CD4-positive, alpha-beta T cell (primary cell): ENCODE data around the gene SEPTIN1. TPM values are rescaled to one million over a fixed set of nuclear protein-coding genes. Genes with fewer than 3 reads are reported as not detected.

Experiments
- ATAC-seq: fragments of 200-7000 bp; cut with Tn5 transposase; one replicate; pipeline ENCODE4 v1.10.0; 2022; ENCODE audit warnings: mild to moderate bottlenecking; ENCODE audit not compliant: poor library complexity
- CTCF ChIA-PET: fragments of 350-600 bp; sonication (Branson Sonifier 250); formaldehyde crosslinking; loops from one replicate; lab custom pipeline; 2021; ENCODE audit warnings: antibody characterized with exemption, inconsistent platforms; lab: Charles Lee
- POLR2A ChIA-PET: fragments of 350-600 bp; sonication (Branson Sonifier 250); formaldehyde crosslinking; loops from one replicate; lab custom pipeline; 2021; ENCODE audit warnings: antibody characterized with exemption, inconsistent platforms; lab: Charles Lee
- DNase-seq, 14 experiments: peaks; one replicate each; pipeline ENCODE4 v3.0.0-alpha.2; 2013 to 2020; ENCODE audit warnings: mixed read lengths in 2 of 14
- H3K27ac ChIP-seq, 2 donors: one replicate each; pipeline versions ENCODE4 v1.5.1 to v1.7.0; 2013; ENCODE audit warnings: low read length in 2 of 2, low read depth in 1 of 2, mild to moderate bottlenecking in 1 of 2
- H3K27me3 ChIP-seq, 2 experiments: 1 replicate in 1 of 2; 2 replicates in 1 of 2; pipeline versions ENCODE4 v1.6.1 to v1.7.0; 2013; ENCODE audit warnings: low read length in 2 of 2, control low read depth in 1 of 2, mild to moderate bottlenecking in 1 of 2, moderate library complexity in 1 of 2; ENCODE audit not compliant: insufficient read depth in 2 of 2, control insufficient read depth in 1 of 2
- H3K36me3 ChIP-seq: one replicate; pipeline ENCODE4 v1.6.1; 2013; ENCODE audit warnings: low read length, control low read depth; ENCODE audit not compliant: insufficient read depth
- H3K4me1 ChIP-seq: one replicate; pipeline ENCODE4 v1.6.1; 2013; ENCODE audit warnings: low read length, control low read depth; ENCODE audit not compliant: insufficient read depth
- H3K4me3 ChIP-seq: one replicate; pipeline ENCODE4 v1.5.1; 2013; ENCODE audit warnings: mild to moderate bottlenecking, low read length, moderate library complexity
- H3K9me3 ChIP-seq, 2 experiments: 1 replicate in 1 of 2; 2 replicates in 1 of 2; pipeline versions ENCODE4 v1.6.1 to v1.7.0; 2013; ENCODE audit warnings: low read length in 2 of 2, mild to moderate bottlenecking in 2 of 2, control low read depth in 1 of 2, moderate library complexity in 1 of 2; ENCODE audit not compliant: control insufficient read depth in 1 of 2, insufficient read depth in 1 of 2
- H3K27ac Mint-ChIP-seq: one replicate; pipeline ENCODE4 v1.8.0; 2020; ENCODE audit warnings: mixed read lengths
- H3K27me3 Mint-ChIP-seq: one replicate; pipeline ENCODE4 v1.8.0; 2021; ENCODE audit warnings: mixed read lengths
- H3K36me3 Mint-ChIP-seq: one replicate; pipeline ENCODE4 v1.8.0; 2021; ENCODE audit warnings: low read depth, mixed read lengths
- H3K4me1 Mint-ChIP-seq: one replicate; pipeline ENCODE4 v1.8.0; 2021; ENCODE audit warnings: low read depth, mixed read lengths
- H3K4me3 Mint-ChIP-seq: one replicate; pipeline ENCODE4 v1.8.0; 2020; ENCODE audit warnings: mild to moderate bottlenecking, mixed read lengths
- H3K9me3 Mint-ChIP-seq: one replicate; pipeline ENCODE4 v1.8.0; 2020; ENCODE audit warnings: mixed read lengths
- intact Hi-C, 2 experiments: fragments of 100-400 bp; cut with DNase I in 1 of 2; cut with micrococcal nuclease in 1 of 2; formaldehyde crosslinking; loops; one replicate each; pipeline versions ENCODE4 v1.15.1 to v1.9.0; 2023 to 2025; cut with DNase I, micrococcal nuclease
- total RNA-seq, 174 experiments: library from RNA in 2 of 174; stranded (reverse) in 2 of 174; gene quantifications; one replicate each; pipeline ENCODE4 v1.2.3 and lab custom pipeline; 2021 to 2026
- TF ChIP-seq, protein P1 (sequence below): fragments of 200-600 bp; IDR thresholded peaks from one replicate; pipeline ENCODE4 v1.8.0; 2022; ENCODE audit warnings: antibody characterized with exemption, mild to moderate bottlenecking

SEPTIN1 gene
- total RNA-seq, 2 experiments from 2014 or later: 161 to 163 TPM

DNA sequence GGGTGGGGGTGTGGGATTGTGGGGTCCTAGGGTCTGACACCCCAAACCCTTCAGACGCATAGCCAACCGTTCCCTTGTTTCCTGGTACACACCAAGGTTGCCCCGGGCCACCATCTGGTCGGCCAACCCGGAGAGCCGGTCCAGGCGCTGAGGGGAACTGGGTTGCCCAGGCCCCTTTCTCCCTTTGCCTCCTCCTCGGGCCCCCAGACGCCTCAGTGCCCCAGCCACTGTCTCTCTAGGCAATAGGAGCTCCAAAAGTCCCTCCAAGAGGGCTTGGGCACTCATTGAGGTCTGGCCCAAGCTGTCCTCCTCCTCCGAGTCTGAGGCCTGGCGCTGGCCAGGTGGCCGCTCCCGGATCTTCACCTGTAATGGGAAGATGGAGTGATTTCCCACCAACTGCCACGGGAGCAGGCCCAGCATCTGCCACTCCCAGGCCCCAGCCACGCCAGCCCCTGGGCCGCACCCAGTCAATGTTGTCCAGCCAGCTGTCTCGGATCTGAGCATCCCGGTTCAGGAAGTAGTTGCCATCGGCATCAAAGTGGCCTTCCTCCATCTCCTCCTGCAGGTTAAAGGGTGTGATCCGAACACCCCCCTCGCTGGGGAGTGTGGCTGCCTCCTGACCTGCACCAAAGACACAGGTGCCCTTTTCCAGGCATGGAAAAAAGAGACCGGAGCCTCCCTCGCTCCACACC lies 28.8 kb downstream of the SEPTIN1 start:
- no peak for DNase-seq
- Mint-ChIP-seq H3K9me3 (no peaks in the 10 kb centered on the region), H3K4me3 (peak overlapping the region; percentile 91), H3K4me1 (peaks cover 32% of the 10 kb centered on the region), H3K36me3 (peaks cover 72% of the 10 kb centered on the region), H3K27me3 (no peaks in the 10 kb centered on the region), H3K27ac (peak overlapping the region; percentile 89)
- ChIA-PET CTCF (interaction anchor here (2.1 kb wide), 1 partner anchor 56 kb away, joined by 9 read pairs; no protein-coding TSS in a partner anchor), POLR2A (interaction anchor here (1.5 to 4.6 kb wide), 7 partner anchors 17 to 288 kb away, joined by 5 to 19 read pairs (median 14); partner anchors contain the start of genes ALDOA, CORO1A, SEPTIN1 and TBC1D10B)
- TF ChIP-seq, protein P1, sequence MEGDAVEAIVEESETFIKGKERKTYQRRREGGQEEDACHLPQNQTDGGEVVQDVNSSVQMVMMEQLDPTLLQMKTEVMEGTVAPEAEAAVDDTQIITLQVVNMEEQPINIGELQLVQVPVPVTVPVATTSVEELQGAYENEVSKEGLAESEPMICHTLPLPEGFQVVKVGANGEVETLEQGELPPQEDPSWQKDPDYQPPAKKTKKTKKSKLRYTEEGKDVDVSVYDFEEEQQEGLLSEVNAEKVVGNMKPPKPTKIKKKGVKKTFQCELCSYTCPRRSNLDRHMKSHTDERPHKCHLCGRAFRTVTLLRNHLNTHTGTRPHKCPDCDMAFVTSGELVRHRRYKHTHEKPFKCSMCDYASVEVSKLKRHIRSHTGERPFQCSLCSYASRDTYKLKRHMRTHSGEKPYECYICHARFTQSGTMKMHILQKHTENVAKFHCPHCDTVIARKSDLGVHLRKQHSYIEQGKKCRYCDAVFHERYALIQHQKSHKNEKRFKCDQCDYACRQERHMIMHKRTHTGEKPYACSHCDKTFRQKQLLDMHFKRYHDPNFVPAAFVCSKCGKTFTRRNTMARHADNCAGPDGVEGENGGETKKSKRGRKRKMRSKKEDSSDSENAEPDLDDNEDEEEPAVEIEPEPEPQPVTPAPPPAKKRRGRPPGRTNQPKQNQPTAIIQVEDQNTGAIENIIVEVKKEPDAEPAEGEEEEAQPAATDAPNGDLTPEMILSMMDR: no peak
- no peaks in the 10 kb centered on the region for H3K27me3 ChIP-seq
- peak overlapping the region; percentile 46 to 99 for H3K27ac ChIP-seq
- H3K9me3 ChIP-seq: no peaks in the 10 kb centered on the region
- intact Hi-C loops: loop anchor here (2.0 to 10.0 kb wide), 3 partner anchors 17 to 51 kb away; partner anchors contain the start of genes ZNF771 (in 2 of the 2) and TBC1D10B (in 1 of the 2)
- H3K36me3 ChIP-seq: peaks cover 47% of the 10 kb centered on the region
- H3K4me1 ChIP-seq: peaks cover 35% of the 10 kb centered on the region
- no peak for ATAC-seq
- no peak overlapping the region for H3K4me3 ChIP-seq

DNA sequence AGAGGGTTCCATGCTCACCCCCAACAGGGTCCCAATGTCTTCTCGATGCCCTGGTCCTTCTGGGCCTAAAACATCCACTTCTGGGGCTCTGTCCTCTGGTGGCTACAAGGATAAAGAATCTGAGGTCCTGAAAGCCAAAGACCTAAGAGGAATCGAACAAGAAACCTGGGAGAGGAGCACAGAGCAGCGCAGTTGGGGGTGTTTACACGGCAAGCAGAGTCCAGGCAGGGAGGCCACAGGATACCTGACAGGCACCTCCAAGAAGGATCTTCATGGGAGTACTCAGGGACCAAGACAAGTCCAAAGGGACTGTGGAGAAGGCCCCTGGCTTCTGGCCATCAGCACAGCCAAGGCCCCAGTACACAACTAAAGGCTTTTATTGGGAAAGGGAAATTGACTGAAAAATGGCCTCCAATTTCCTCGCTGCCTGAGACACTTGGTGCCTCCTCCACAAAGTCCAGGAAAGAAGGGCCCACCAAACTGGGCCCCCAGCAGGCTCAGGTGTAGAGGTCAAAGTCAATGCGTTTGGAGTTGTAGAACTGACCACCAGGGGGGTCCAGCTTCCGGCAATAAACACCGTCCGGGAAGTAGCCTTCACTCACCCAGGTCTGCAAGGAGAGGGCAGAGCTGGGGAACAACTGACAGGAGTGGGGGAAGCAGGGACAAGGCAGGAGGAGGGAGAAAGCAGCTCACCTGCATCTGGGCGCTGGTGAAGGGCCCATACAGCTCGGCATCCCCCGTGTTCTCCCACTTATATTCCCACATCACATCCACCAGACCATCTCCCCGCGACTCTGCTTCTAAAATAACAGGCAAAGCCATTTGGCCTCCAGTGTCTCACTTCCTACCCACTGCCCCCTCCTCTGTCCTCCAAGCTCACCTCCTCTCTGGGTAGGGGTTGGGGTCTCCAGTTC lies 29.6 kb downstream of the SEPTIN1 start:
- DNase-seq (no peak), ATAC-seq (no peak)
- no peak overlapping the region for H3K4me3 ChIP-seq
- ChIA-PET CTCF (interaction anchor here (1.0 to 2.1 kb wide), 2 partner anchors 57 kb away, joined by 3 to 9 read pairs; no protein-coding TSS in a partner anchor), POLR2A (interaction anchor here (1.3 to 4.6 kb wide), 2 partner anchors 25 to 26 kb away, joined by 3 to 17 read pairs; no protein-coding TSS in a partner anchor)
- peak overlapping the region; percentile 65 for H3K4me3 Mint-ChIP-seq
- no peak overlapping the region for H3K27ac ChIP-seq
- H3K27me3 Mint-ChIP-seq: no peaks in the 10 kb centered on the region
- TF ChIP-seq, protein P1: no peak
- no peaks in the 10 kb centered on the region for H3K27me3 ChIP-seq
- peaks cover 44% of the 10 kb centered on the region for H3K36me3 ChIP-seq
- peaks cover 32% of the 10 kb centered on the region for H3K4me1 Mint-ChIP-seq
- peaks cover 70% of the 10 kb centered on the region for H3K36me3 Mint-ChIP-seq
- H3K9me3 ChIP-seq: no peaks in the 10 kb centered on the region
- intact Hi-C loops: loop anchor here (10.0 kb wide), 1 partner anchor 52 kb away; the partner anchor contains the start of gene ZNF771 (in 2 of the 2)
- H3K4me1 ChIP-seq: peaks cover 35% of the 10 kb centered on the region
- peak overlapping the region; percentile 17 for H3K27ac Mint-ChIP-seq
- H3K9me3 Mint-ChIP-seq: no peaks in the 10 kb centered on the region
